GM12892 (cell line): ENCODE results near the gene USPL1.

ENCODE experiments used
- POLR2A ChIP-seq: IDR thresholded peaks from 2 replicates; pipeline ENCODE4 v1.6.1; 2011; ENCODE audit warnings: low read depth, low read length, control low read depth
- POLR2AphosphoS5 ChIP-seq: IDR thresholded peaks from 2 replicates; pipeline ENCODE4 v1.6.1; 2011; ENCODE audit warnings: low read depth, low read length, control low read depth
- TAF1 ChIP-seq: IDR thresholded peaks from 2 replicates; pipeline ENCODE4 v1.6.1; 2011; ENCODE audit warnings: low read depth, mild to moderate bottlenecking, control low read depth, low read length, borderline replicate concordance

- TF ChIP-seq POLR2A (no peak), TAF1 (no peak), POLR2AphosphoS5 (no peak)
These were observed 35.1 kb downstream of the USPL1 start for GRCh38 chr13:30652746-30653386.
